H1 (cell line): Measurements from ENCODE around the gene LRRC23. TPM values are rescaled to one million over a fixed set of nuclear protein-coding genes. Genes with fewer than 3 reads are reported as not detected.

Experiments used
- CTCF ChIA-PET: fragments of 300-600 bp; sonication (Branson Sonifier 250); formaldehyde crosslinking; loops from one replicate; lab custom pipeline; 2021; ENCODE audit not compliant: partially characterized antibody; lab: Charles Lee
- POLR2A ChIA-PET: fragments of 300-600 bp; sonication (Branson Sonifier 250); formaldehyde crosslinking; loops from one replicate; lab custom pipeline; 2021; ENCODE audit warnings: inconsistent platforms; ENCODE audit not compliant: partially characterized antibody; lab: Charles Lee
- DNase-seq, 2 experiments: peaks; one replicate each; pipeline versions ENCODE4 v3.0.0 to v3.0.0-alpha.2; 2010 to 2022; ENCODE audit warnings: low spot score in 2 of 2, low read depth in 1 of 2, mixed read lengths in 1 of 2
- FAIRE-seq: peaks from 2 replicates; lab custom pipeline; 2011; peaks lifted over from hg19 to GRCh38; lab: Jason Lieb, UNC
- H2AFZ ChIP-seq: 2 replicates; pipeline ENCODE4 v1.8.1; 2012; ENCODE audit warnings: low read length, inconsistent platforms
- H2AK5ac ChIP-seq: 2 replicates; pipeline ENCODE4 v1.6.1; 2013; ENCODE audit warnings: low read depth, low read length
- H2BK120ac ChIP-seq: replicated peaks from 2 replicates; pipeline ENCODE3; 2013; ENCODE audit warnings: low read depth, low read length, inconsistent platforms
- H2BK12ac ChIP-seq: 2 replicates; pipeline ENCODE4 v1.6.1; 2013; ENCODE audit warnings: low read depth, low read length
- H2BK15ac ChIP-seq: 2 replicates; pipeline ENCODE4 v1.6.1; 2013; ENCODE audit warnings: low read length
- H2BK20ac ChIP-seq: 2 replicates; pipeline ENCODE4 v1.6.1; 2013; ENCODE audit warnings: low read length
- H2BK5ac ChIP-seq: 2 replicates; pipeline ENCODE4 v1.6.1; 2013; ENCODE audit warnings: low read depth, low read length
- H3K14ac ChIP-seq: 2 replicates; pipeline ENCODE4 v1.6.1; 2013; ENCODE audit warnings: inconsistent platforms; ENCODE audit not compliant: insufficient read length
- H3K18ac ChIP-seq: 2 replicates; pipeline ENCODE4 v1.6.1; 2013; ENCODE audit warnings: low read length; ENCODE audit errors: extremely low read depth
- H3K23ac ChIP-seq: 2 replicates; pipeline ENCODE4 v1.6.1; 2013; ENCODE audit warnings: inconsistent platforms; ENCODE audit not compliant: insufficient read length
- H3K23me2 ChIP-seq: 2 replicates; pipeline ENCODE4 v1.6.1; 2013; ENCODE audit warnings: low read depth, low read length
- H3K27ac ChIP-seq: 2 replicates; pipeline ENCODE4 v1.6.1; 2011; ENCODE audit warnings: low read depth, low read length, inconsistent platforms
- H3K27me3 ChIP-seq, 4 experiments: replicated peaks in 1 of 4; 1 replicate in 1 of 4; 2 replicates in 3 of 4; pipeline versions ENCODE4 v1.6.1 to v1.8.1; 2011 to 2013; ENCODE audit warnings: low read length in 3 of 4, mild to moderate bottlenecking in 3 of 4, inconsistent platforms in 2 of 4, mixed read lengths in 2 of 4, moderate library complexity in 1 of 4; ENCODE audit not compliant: control insufficient read depth in 3 of 4, insufficient read depth in 3 of 4; ENCODE audit errors: extremely low read depth in 1 of 4
- H3K36me3 ChIP-seq, 4 experiments: 2 replicates each; pipeline versions ENCODE4 v1.6.1 to v1.8.1; 2011 to 2013; ENCODE audit warnings: mild to moderate bottlenecking in 4 of 4, low read length in 3 of 4, moderate library complexity in 2 of 4, control low read depth in 1 of 4, inconsistent platforms in 1 of 4; ENCODE audit not compliant: insufficient read depth in 4 of 4, control insufficient read depth in 2 of 4
- H3K4ac ChIP-seq: replicated peaks from 2 replicates; pipeline ENCODE3; 2013; ENCODE audit warnings: low read length, low read depth, mixed read lengths, inconsistent platforms; ENCODE audit not compliant: insufficient read length
- H3K4me1 ChIP-seq, 4 experiments: replicated peaks in 1 of 4; 1 replicate in 1 of 4; 2 replicates in 3 of 4; pipeline versions ENCODE4 v1.6.1 to v1.8.1; 2011 to 2013; ENCODE audit warnings: low read length in 3 of 4, inconsistent platforms in 2 of 4, mixed read lengths in 1 of 4; ENCODE audit not compliant: insufficient read depth in 4 of 4, control insufficient read depth in 3 of 4
- H3K4me2 ChIP-seq, 2 experiments: 2 replicates each; pipeline versions ENCODE4 v1.6.1 to v1.8.1; 2011 to 2013; ENCODE audit warnings: low read depth in 2 of 2, low read length in 2 of 2, control low read depth in 1 of 2, inconsistent platforms in 1 of 2, mild to moderate bottlenecking in 1 of 2; ENCODE audit not compliant: insufficient read depth in 1 of 2
- H3K4me3 ChIP-seq, 4 experiments: fragments of 200-600, 300-600 bp in 1 of 4; sonication (generic), shearing (Covaris generic), sonication (Bioruptor Twin) in 1 of 4; 2 replicates each; pipeline versions ENCODE4 v1.5.1 to v1.8.1; 2011 to 2016; ENCODE audit warnings: low read length in 4 of 4, low read depth in 3 of 4, control low read depth in 2 of 4, inconsistent platforms in 2 of 4, mild to moderate bottlenecking in 2 of 4, mixed read lengths in 1 of 4, moderate library complexity in 1 of 4; ENCODE audit not compliant: insufficient read depth in 2 of 4; ENCODE audit errors: extremely low read depth in 1 of 4
- H3K56ac ChIP-seq: replicated peaks from 2 replicates; pipeline ENCODE3; 2013; ENCODE audit warnings: low read depth, mild to moderate bottlenecking, mixed read lengths, low read length, inconsistent platforms; ENCODE audit not compliant: insufficient read length
- H3K79me1 ChIP-seq: 2 replicates; pipeline ENCODE4 v1.6.1; 2013; ENCODE audit warnings: low read depth, low read length, control low read depth
- H3K79me2 ChIP-seq, 2 experiments: 2 replicates each; pipeline versions ENCODE4 v1.6.1 to v1.8.1; 2012 to 2013; ENCODE audit warnings: low read length in 2 of 2, mild to moderate bottlenecking in 2 of 2, inconsistent platforms in 1 of 2; ENCODE audit not compliant: insufficient read depth in 2 of 2, control insufficient read depth in 1 of 2
- H3K9ac ChIP-seq, 4 experiments: replicated peaks in 1 of 4; 1 replicate in 1 of 4; 2 replicates in 3 of 4; pipeline versions ENCODE4 v1.6.1 to v1.8.1; 2011 to 2013; ENCODE audit warnings: low read depth in 3 of 4, low read length in 3 of 4, control low read depth in 2 of 4, mild to moderate bottlenecking in 2 of 4, moderate library complexity in 2 of 4, inconsistent platforms in 1 of 4; ENCODE audit errors: extremely low read depth in 1 of 4
- H3K9me3 ChIP-seq, 2 experiments: 2 replicates each; pipeline versions ENCODE4 v1.6.1 to v1.8.1; 2012 to 2013; ENCODE audit warnings: mild to moderate bottlenecking in 2 of 2, moderate library complexity in 2 of 2, control low read depth in 1 of 2, inconsistent platforms in 1 of 2, low read depth in 1 of 2, low read length in 1 of 2, mixed read lengths in 1 of 2; ENCODE audit not compliant: insufficient read depth in 2 of 2
- H4K20me1 ChIP-seq, 2 experiments: replicated peaks in 1 of 2; 2 replicates each; pipeline versions ENCODE3 to v1.8.1; 2011 to 2013; ENCODE audit warnings: inconsistent platforms in 2 of 2, low read length in 2 of 2, mild to moderate bottlenecking in 1 of 2; ENCODE audit not compliant: insufficient read depth in 2 of 2, control insufficient read depth in 1 of 2
- H4K5ac ChIP-seq: 2 replicates; pipeline ENCODE4 v1.6.1; 2013; ENCODE audit warnings: low read length, low read depth, mixed read lengths, inconsistent platforms; ENCODE audit not compliant: insufficient read length
- H4K8ac ChIP-seq: 2 replicates; pipeline ENCODE4 v1.8.0; 2013; ENCODE audit warnings: mild to moderate bottlenecking, moderate library complexity, low read length, inconsistent platforms; ENCODE audit not compliant: insufficient read depth; ENCODE audit errors: extremely low read depth
- H4K91ac ChIP-seq: replicated peaks from 2 replicates; pipeline ENCODE3; 2013; ENCODE audit warnings: low read length, mixed read lengths, inconsistent platforms; ENCODE audit not compliant: insufficient read length
- CTCF ChIP-seq, 3 experiments: IDR thresholded peaks; 1 replicate in 2 of 3; 2 replicates in 1 of 3; pipeline versions ENCODE4 v1.5.1 to v1.6.1; 2011; ENCODE audit warnings: low read length in 3 of 3, mild to moderate bottlenecking in 3 of 3, inconsistent platforms in 2 of 3, low read depth in 1 of 3, moderate library complexity in 1 of 3; ENCODE audit not compliant: insufficient read depth in 1 of 3; ENCODE audit errors: control extremely low read depth in 1 of 3
- HDAC2 ChIP-seq, 2 experiments: fragments of 300-600 bp in 1 of 2; sonication (generic) in 1 of 2; IDR thresholded peaks; 2 replicates each; pipeline ENCODE4 v1.6.1; 2011 to 2012; ENCODE audit warnings: low read depth in 2 of 2, low read length in 2 of 2, mild to moderate bottlenecking in 2 of 2, moderate library complexity in 2 of 2, borderline replicate concordance in 1 of 2, inconsistent platforms in 1 of 2
- MAX ChIP-seq: IDR thresholded peaks from 2 replicates; pipeline ENCODE4 v1.6.1; 2012; ENCODE audit warnings: inconsistent platforms
- WGBS, 2 experiments: shearing (Covaris generic) in 1 of 2; methylation state at CpG; one replicate each; pipeline versions ENCODE4 v1.1.6 to v1.1.7; 2013 to 2015; ENCODE audit warnings: low lambda C conversion rate in 2 of 2, mixed read lengths in 2 of 2, inconsistent platforms in 1 of 2, low coverage in 1 of 2, missing lambda C conversion rate in 1 of 2; ENCODE audit not compliant: insufficient replicate concordance in 2 of 2, insufficient coverage in 1 of 2, insufficient read length in 1 of 2; ENCODE audit errors: extremely low coverage in 1 of 2, missing lambda C conversion rate in 1 of 2; 5-methylcytosine and 5-hydroxymethylcytosine counted together
- polyA plus RNA-seq, 7 experiments: library from polyadenylated mRNA; depleted of rRNA in 3 of 7; stranded (reverse) in 5 of 7; unstranded in 2 of 7; fragments of >200 nt in 5 of 7; fragments of 200-250 nt in 2 of 7; gene quantifications; 1 replicate in 5 of 7; 2 replicates in 1 of 7; 4 replicates in 1 of 7; pipeline versions ENCODE4 v1.2.1 to v1.2.3, GENCODE V29; 2011 to 2013; ENCODE audit warnings: missing spikeins in 2 of 7, mixed read lengths in 2 of 7
- total RNA-seq: library from RNA; stranded (reverse); fragmentation: NEBNext Ultra II Directional; extraction: Animal tissue kit (Norgen Biotek cat#: 25700); gene quantifications from 2 replicates; pipeline ENCODE4 v1.2.1, GENCODE V29; 2021

Gene LRRC23
- total and polyA plus RNA-seq, 2 of the 8 experiments (the other 6 are each of a cell fraction or from before 2014, with no cell fraction given): 2.5 to 3.6 TPM

GRCh38 chr12:6948873-6949594 lies 44.4 kb downstream of the LRRC23 start:
- H3K14ac ChIP-seq: no peak overlapping the region
- H2BK5ac ChIP-seq: no peak overlapping the region
- no peak overlapping the region for H3K23ac ChIP-seq
- H3K4me1 ChIP-seq: peaks cover 6 to 34% (median 18%) of the 10 kb centered on the region in 4 experiments
- H4K5ac ChIP-seq: no peak overlapping the region
- WGBS, 2 experiments: 93% methylated on average over 13 of the region's 15 CpGs; no CpG with 5 or more reads in 1 of the 2 experiments
- H2BK20ac ChIP-seq: no peak overlapping the region
- no peak overlapping the region for H3K18ac ChIP-seq
- H3K4ac ChIP-seq: no peak overlapping the region
- H3K79me1 ChIP-seq: peaks cover 5% of the 10 kb centered on the region
- no peak overlapping the region for H2AFZ ChIP-seq
- H3K4me2 ChIP-seq: no peak overlapping the region
- no peak overlapping the region for H3K4me3 ChIP-seq
- H2BK12ac ChIP-seq: no peak overlapping the region
- TF ChIP-seq MAX (peak; percentile 55), HDAC2 (IDR thresholded peaks at IDR 0.05; ENCODE audit: borderline replicate concordance in 1 of 2, low read depth in 2 of 2, low read length in 2 of 2) (no peak), CTCF (IDR thresholded peaks at IDR 0.05; ENCODE audit: control extremely low read depth in 1 of 3, insufficient read depth in 1 of 3, low read depth in 1 of 3, low read length in 3 of 3) (peak in 1 of 3 experiments; percentile 40; a peak in 1 of 4 replicates)
- H4K91ac ChIP-seq: no peak overlapping the region
- FAIRE-seq: no peak
- H4K8ac ChIP-seq: no peak overlapping the region; the same call in 1 of the 2 replicates
- POLR2A ChIA-PET: interaction anchor here (0.6 to 44.0 kb wide), 4 partner anchors 20 to 146 kb away, joined by 3 to 1596 read pairs (median 734); partner anchors contain the start of genes ATN1, EMG1, ENO2 and LRRC23
- CTCF ChIA-PET: interaction anchor here (0.5 to 8.6 kb wide), 8 partner anchors 12 to 625 kb away, joined by 3 to 277 read pairs (median 4); no protein-coding TSS in a partner anchor
- no peaks in the 10 kb centered on the region for H3K36me3 ChIP-seq
- DNase-seq: no peak
- H3K27ac ChIP-seq: no peak overlapping the region
- peaks cover 9% of the 10 kb centered on the region for H3K23me2 ChIP-seq
- no peaks in the 10 kb centered on the region; a peak in 1 of 4 replicates for H3K79me2 ChIP-seq
- H2BK15ac ChIP-seq: no peak overlapping the region; the same call in 1 of the 2 replicates
- H2AK5ac ChIP-seq: peak overlapping the region; percentile 26; the same call in 1 of the 2 replicates
- H3K9ac ChIP-seq: no peak overlapping the region
- no peaks in the 10 kb centered on the region for H3K27me3 ChIP-seq
- H3K56ac ChIP-seq: no peak overlapping the region
- no peak overlapping the region for H2BK120ac ChIP-seq
- H4K20me1 ChIP-seq: no peaks in the 10 kb centered on the region
- H3K9me3 ChIP-seq: no peaks in the 10 kb centered on the region
